IMR-90 (cell line): ENCODE results near the gene CNIH2. TPM values are rescaled to one million over a fixed set of nuclear protein-coding genes. Genes with fewer than 3 reads are reported as not detected.

ENCODE experiments used
- ATAC-seq: fragments of 200-7000 bp; cut with Tn5 transposase; 2 replicates; pipeline ENCODE4 v1.9.1; 2020; ENCODE audit warnings: low read depth, mild to moderate bottlenecking, moderate library complexity
- BruUV-seq: library from RNA; stranded (reverse); fragments of 400-500 nt; replicated peaks from 2 replicates; lab custom pipeline; 2021; lab: Mats Ljungman, UMichigan
- CTCF ChIA-PET: fragments of 300-600 bp; formaldehyde crosslinking; extraction: SDS; loops from one replicate; lab custom pipeline; 2021; ENCODE audit warnings: antibody characterized with exemption; lab: Yijun Ruan, JAX
- POLR2A ChIA-PET: fragments of 300-600 bp; sonication (Branson Sonifier 250); formaldehyde crosslinking; loops from one replicate; lab custom pipeline; 2022; ENCODE audit warnings: antibody characterized with exemption; ENCODE audit not compliant: unreplicated experiment; lab: Charles Lee
- DNase-seq: peaks from one replicate; pipeline ENCODE4 v3.0.0; 2013
- H2AFZ ChIP-seq: replicated peaks from 2 replicates; pipeline ENCODE3; 2013; ENCODE audit warnings: low read length, mild to moderate bottlenecking; ENCODE audit not compliant: poor library complexity
- H2AK5ac ChIP-seq: 2 replicates; pipeline ENCODE4 v1.6.1; 2013; ENCODE audit warnings: low read depth, low read length, inconsistent platforms
- H2AK9ac ChIP-seq: replicated peaks from 2 replicates; pipeline ENCODE3; 2013; ENCODE audit warnings: mild to moderate bottlenecking, low read depth, low read length, moderate library complexity; ENCODE audit not compliant: poor library complexity
- H2BK120ac ChIP-seq: 2 replicates; pipeline ENCODE4 v1.6.1; 2013; ENCODE audit warnings: low read depth, low read length, inconsistent platforms
- H2BK15ac ChIP-seq: 3 replicates; pipeline ENCODE4 v1.6.1; 2013; ENCODE audit warnings: low read depth, low read length, inconsistent platforms
- H2BK20ac ChIP-seq: 2 replicates; pipeline ENCODE4 v1.6.1; 2013; ENCODE audit warnings: low read depth, mild to moderate bottlenecking, inconsistent platforms, low read length, moderate library complexity
- H2BK5ac ChIP-seq: 2 replicates; pipeline ENCODE4 v1.6.1; 2013; ENCODE audit warnings: mild to moderate bottlenecking, low read depth, low read length, inconsistent platforms; ENCODE audit not compliant: poor library complexity, severe bottlenecking
- H3K14ac ChIP-seq: replicated peaks from 2 replicates; pipeline ENCODE4 v1.6.1; 2013; ENCODE audit warnings: low read depth, low read length, inconsistent platforms
- H3K18ac ChIP-seq: 2 replicates; pipeline ENCODE4 v1.6.1; 2013; ENCODE audit warnings: low read depth, low read length, control low read depth
- H3K23ac ChIP-seq: 2 replicates; pipeline ENCODE4 v1.6.1; 2013; ENCODE audit warnings: low read depth, low read length, inconsistent platforms
- H3K27ac ChIP-seq: 2 replicates; pipeline ENCODE4 v1.5.1; 2013; ENCODE audit warnings: mild to moderate bottlenecking, control low read depth, low read length; ENCODE audit not compliant: insufficient read depth
- H3K27me3 ChIP-seq: 2 replicates; pipeline ENCODE4 v1.6.1; 2013; ENCODE audit warnings: low read length; ENCODE audit not compliant: control insufficient read depth, insufficient read depth
- H3K36me3 ChIP-seq: 2 replicates; pipeline ENCODE4 v1.6.1; 2013; ENCODE audit warnings: low read length, mixed read lengths; ENCODE audit not compliant: control insufficient read depth, insufficient read depth
- H3K4ac ChIP-seq: 2 replicates; pipeline ENCODE4 v1.6.1; 2013; ENCODE audit warnings: low read depth, low read length, inconsistent platforms
- H3K4me1 ChIP-seq: 2 replicates; pipeline ENCODE4 v1.6.1; 2013; ENCODE audit warnings: low read length, mixed read lengths; ENCODE audit not compliant: control insufficient read depth, insufficient read depth
- H3K4me2 ChIP-seq: 2 replicates; pipeline ENCODE4 v1.6.1; 2013; ENCODE audit warnings: low read depth, mild to moderate bottlenecking, control low read depth, low read length, moderate library complexity
- H3K4me3 ChIP-seq: 2 replicates; pipeline ENCODE4 v1.5.1; 2013; ENCODE audit warnings: low read depth, mild to moderate bottlenecking, control low read depth, low read length, moderate library complexity; ENCODE audit not compliant: insufficient read depth
- H3K56ac ChIP-seq: 2 replicates; pipeline ENCODE4 v1.6.1; 2013; ENCODE audit warnings: low read length, inconsistent platforms; ENCODE audit not compliant: insufficient read depth; ENCODE audit errors: extremely low read depth
- H3K79me1 ChIP-seq, 2 experiments: 2 replicates each; pipeline ENCODE4 v1.6.1; 2013; ENCODE audit warnings: low read length in 2 of 2, inconsistent platforms in 1 of 2, low read depth in 1 of 2
- H3K9ac ChIP-seq: 2 replicates; pipeline ENCODE4 v1.6.1; 2013; ENCODE audit warnings: low read depth, low read length, control low read depth
- H3K9me1 ChIP-seq: 2 replicates; pipeline ENCODE4 v1.6.1; 2013; ENCODE audit warnings: low read length, inconsistent platforms; ENCODE audit not compliant: insufficient read depth
- H3K9me3 ChIP-seq: 2 replicates; pipeline ENCODE4 v1.6.1; 2013; ENCODE audit warnings: low read length; ENCODE audit not compliant: control insufficient read depth, insufficient read depth
- H4K20me1 ChIP-seq: 2 replicates; pipeline ENCODE4 v1.6.1; 2013; ENCODE audit warnings: low read length, inconsistent platforms; ENCODE audit not compliant: insufficient read depth
- H4K5ac ChIP-seq: 2 replicates; pipeline ENCODE4 v1.6.1; 2013; ENCODE audit warnings: mild to moderate bottlenecking, low read depth, low read length, control low read depth
- H4K8ac ChIP-seq, 2 experiments: 2 replicates each; pipeline ENCODE4 v1.6.1; 2013; ENCODE audit warnings: low read depth in 2 of 2, low read length in 2 of 2, control low read depth in 1 of 2, inconsistent platforms in 1 of 2
- H4K91ac ChIP-seq: 2 replicates; pipeline ENCODE4 v1.6.1; 2013; ENCODE audit warnings: low read depth, low read length, inconsistent platforms; ENCODE audit not compliant: insufficient read depth
- BHLHE40 ChIP-seq: fragments of 150-350 bp; IDR thresholded peaks from 2 replicates; pipeline ENCODE4 v1.6.1; 2016; ENCODE audit warnings: mild to moderate bottlenecking, low read depth, low read length
- CEBPB ChIP-seq: IDR thresholded peaks from 2 replicates; pipeline ENCODE4 v1.6.1; 2012; ENCODE audit warnings: low read depth, low read length, improper control_type of control experiment
- CHD1 ChIP-seq: IDR thresholded peaks from 2 replicates; pipeline ENCODE4 v1.6.1; 2012; ENCODE audit warnings: low read depth, low read length, improper control_type of control experiment
- FOS ChIP-seq: fragments of 150-350 bp; IDR thresholded peaks from 2 replicates; pipeline ENCODE4 v1.6.1; 2016; ENCODE audit warnings: low read depth, low read length
- MAFK ChIP-seq: IDR thresholded peaks from 2 replicates; pipeline ENCODE4 v1.6.1; 2012; ENCODE audit warnings: low read depth, low read length, improper control_type of control experiment
- MAZ ChIP-seq: IDR thresholded peaks from 2 replicates; pipeline ENCODE4 v1.6.1; 2012; ENCODE audit warnings: low read depth, mild to moderate bottlenecking, low read length, improper control_type of control experiment, moderate library complexity, borderline replicate concordance
- MXI1 ChIP-seq: IDR thresholded peaks from 2 replicates; pipeline ENCODE4 v1.6.1; 2012; ENCODE audit warnings: low read depth, mild to moderate bottlenecking, low read length, moderate library complexity, borderline replicate concordance
- NFE2L2 ChIP-seq: fragments of 150-350 bp; IDR thresholded peaks from 2 replicates; pipeline ENCODE4 v1.6.1; 2016; ENCODE audit warnings: low read depth, mild to moderate bottlenecking, low read length
- POLR2A ChIP-seq: IDR thresholded peaks from 2 replicates; pipeline ENCODE4 v1.6.1; 2012; ENCODE audit warnings: mild to moderate bottlenecking, low read depth, low read length
- RAD21 ChIP-seq: IDR thresholded peaks from 2 replicates; pipeline ENCODE4 v1.6.1; 2012; ENCODE audit warnings: low read length, improper control_type of control experiment
- RCOR1 ChIP-seq: IDR thresholded peaks from 2 replicates; pipeline ENCODE4 v1.6.1; 2012; ENCODE audit warnings: mild to moderate bottlenecking, low read length, improper control_type of control experiment; ENCODE audit not compliant: insufficient replicate concordance
- RFX5 ChIP-seq: IDR thresholded peaks from 2 replicates; pipeline ENCODE4 v1.8.0; 2012; ENCODE audit warnings: low read depth, mild to moderate bottlenecking, low read length, moderate library complexity
- SMC3 ChIP-seq: fragments of 150-350 bp; IDR thresholded peaks from 2 replicates; pipeline ENCODE4 v1.6.1; 2016; ENCODE audit warnings: low read depth, mild to moderate bottlenecking, antibody characterized with exemption, low read length, moderate library complexity
- WGBS, 2 experiments: methylation state at CpG; one replicate each; pipeline versions ENCODE4 v1.1.5 to v1.1.7; 2013; ENCODE audit warnings: missing lambda C conversion rate in 2 of 2; ENCODE audit not compliant: insufficient read length in 1 of 2; ENCODE audit errors: extremely low coverage in 2 of 2; 5-methylcytosine and 5-hydroxymethylcytosine counted together
- dilution Hi-C: fragments of 300-500 bp; cut with HindIII; formaldehyde crosslinking; loops from one replicate; pipeline ENCODE4 v1.14.3; 2018; ENCODE audit warnings: low sequenced_read_pairs; ENCODE audit not compliant: unreplicated experiment
- in situ Hi-C: fragments of 300-500 bp; cut with MboI; formaldehyde crosslinking; loops from 3 replicates; pipeline ENCODE4 v1.14.3; 2019; ENCODE audit warnings: low sequenced_read_pairs, inconsistent platforms, mixed read lengths
- intact Hi-C: fragments of 100-400 bp; cut with micrococcal nuclease; formaldehyde crosslinking; loops from 2 replicates; pipeline ENCODE4 v1.10.0; 2022
- polyA plus RNA-seq, 3 experiments: library from polyadenylated mRNA; depleted of rRNA; stranded (reverse); fragments of >200 nt; gene quantifications; 2 replicates each; pipeline ENCODE4 v1.2.3, GENCODE V29; 2012; ENCODE audit warnings: low replicate concordance in 1 of 3
- total RNA-seq: library from RNA; depleted of rRNA; stranded (reverse); fragments of >200 nt; gene quantifications from 2 replicates; pipeline ENCODE4 v1.2.3, GENCODE V29; 2012
- TF ChIP-seq, protein P1 (sequence below): fragments of 150-350 bp; IDR thresholded peaks from 2 replicates; pipeline ENCODE4 v1.6.1; 2016; ENCODE audit warnings: low read depth, mild to moderate bottlenecking, low read length, moderate library complexity, borderline replicate concordance
- TF ChIP-seq, protein P2 (sequence below): conservative IDR thresholded peaks from 2 replicates; pipeline ENCODE4 v1.5.1; 2012; ENCODE audit warnings: mild to moderate bottlenecking, low read depth, low read length, improper control_type of control experiment
- TF ChIP-seq, protein P3 (sequence below): fragments of 150-350 bp; IDR thresholded peaks from 2 replicates; pipeline ENCODE4 v1.6.1; 2017; ENCODE audit warnings: mild to moderate bottlenecking, antibody characterized with exemption, low read length, low read depth

CNIH2 gene
- total and polyA plus RNA-seq, 2 of the 4 experiments (the other 2 are of a cell fraction), result 0.54 to 3.4 TPM

DNA sequence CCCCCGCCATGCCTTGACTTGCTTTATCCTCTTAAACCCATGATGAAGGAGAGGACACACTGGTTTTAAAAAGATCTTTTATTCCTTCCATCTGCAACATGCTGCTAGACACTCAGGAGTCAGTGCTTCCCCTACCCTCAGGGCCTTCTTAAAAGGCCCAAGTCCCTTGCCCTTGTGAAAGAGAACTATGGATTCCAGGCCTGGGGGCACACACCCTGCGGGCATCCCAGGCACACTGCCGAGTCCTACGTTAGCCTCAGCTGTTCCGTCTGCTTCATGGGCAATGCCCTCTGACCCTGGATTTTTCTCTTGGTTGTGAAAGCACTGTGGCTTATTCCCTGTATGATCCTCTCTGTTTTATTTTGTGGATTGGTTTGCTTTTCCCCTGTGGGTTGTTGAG lies 44.7 kb upstream of the CNIH2 start:
- no peak overlapping the region for H3K4me2 ChIP-seq
- intact Hi-C loops, result no loop called here
- no peaks in the 10 kb centered on the region for H3K9me3 ChIP-seq
- H2BK120ac ChIP-seq, result no peak overlapping the region
- no peak overlapping the region for H3K4me3 ChIP-seq
- H3K27ac ChIP-seq, result no peak overlapping the region
- no peak overlapping the region for H3K4ac ChIP-seq
- no peak overlapping the region for H2AK5ac ChIP-seq
- H2BK20ac ChIP-seq, result no peak overlapping the region
- no peak overlapping the region for H4K91ac ChIP-seq
- H2AFZ ChIP-seq, result no peak overlapping the region
- ATAC-seq (no peak), DNase-seq (no peak)
- H4K8ac ChIP-seq, result no peak overlapping the region
- H3K4me1 ChIP-seq, result no peaks in the 10 kb centered on the region
- no peak overlapping the region for H2BK5ac ChIP-seq
- no peak overlapping the region for H3K18ac ChIP-seq
- no peaks in the 10 kb centered on the region for H4K20me1 ChIP-seq
- POLR2A ChIA-PET, result no interaction called here
- dilution Hi-C loops, result no loop called here
- no TSS peak for BruUV-seq
- no peak overlapping the region for H4K5ac ChIP-seq
- TF ChIP-seq MXI1, result no peak
- TF ChIP-seq MAZ, result no peak
- TF ChIP-seq NFE2L2, result no peak
- TF ChIP-seq, protein P1, sequence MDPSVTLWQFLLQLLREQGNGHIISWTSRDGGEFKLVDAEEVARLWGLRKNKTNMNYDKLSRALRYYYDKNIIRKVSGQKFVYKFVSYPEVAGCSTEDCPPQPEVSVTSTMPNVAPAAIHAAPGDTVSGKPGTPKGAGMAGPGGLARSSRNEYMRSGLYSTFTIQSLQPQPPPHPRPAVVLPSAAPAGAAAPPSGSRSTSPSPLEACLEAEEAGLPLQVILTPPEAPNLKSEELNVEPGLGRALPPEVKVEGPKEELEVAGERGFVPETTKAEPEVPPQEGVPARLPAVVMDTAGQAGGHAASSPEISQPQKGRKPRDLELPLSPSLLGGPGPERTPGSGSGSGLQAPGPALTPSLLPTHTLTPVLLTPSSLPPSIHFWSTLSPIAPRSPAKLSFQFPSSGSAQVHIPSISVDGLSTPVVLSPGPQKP, result no peak
- no peak for TF ChIP-seq RCOR1
- TF ChIP-seq CEBPB, result no peak
- no peak for TF ChIP-seq FOS
- no peak for TF ChIP-seq RFX5
- TF ChIP-seq BHLHE40, result no peak
- TF ChIP-seq RAD21, result no peak
- no peak for TF ChIP-seq CHD1
- TF ChIP-seq, protein P2, sequence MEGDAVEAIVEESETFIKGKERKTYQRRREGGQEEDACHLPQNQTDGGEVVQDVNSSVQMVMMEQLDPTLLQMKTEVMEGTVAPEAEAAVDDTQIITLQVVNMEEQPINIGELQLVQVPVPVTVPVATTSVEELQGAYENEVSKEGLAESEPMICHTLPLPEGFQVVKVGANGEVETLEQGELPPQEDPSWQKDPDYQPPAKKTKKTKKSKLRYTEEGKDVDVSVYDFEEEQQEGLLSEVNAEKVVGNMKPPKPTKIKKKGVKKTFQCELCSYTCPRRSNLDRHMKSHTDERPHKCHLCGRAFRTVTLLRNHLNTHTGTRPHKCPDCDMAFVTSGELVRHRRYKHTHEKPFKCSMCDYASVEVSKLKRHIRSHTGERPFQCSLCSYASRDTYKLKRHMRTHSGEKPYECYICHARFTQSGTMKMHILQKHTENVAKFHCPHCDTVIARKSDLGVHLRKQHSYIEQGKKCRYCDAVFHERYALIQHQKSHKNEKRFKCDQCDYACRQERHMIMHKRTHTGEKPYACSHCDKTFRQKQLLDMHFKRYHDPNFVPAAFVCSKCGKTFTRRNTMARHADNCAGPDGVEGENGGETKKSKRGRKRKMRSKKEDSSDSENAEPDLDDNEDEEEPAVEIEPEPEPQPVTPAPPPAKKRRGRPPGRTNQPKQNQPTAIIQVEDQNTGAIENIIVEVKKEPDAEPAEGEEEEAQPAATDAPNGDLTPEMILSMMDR, result no peak
- no peak for TF ChIP-seq SMC3
- no peak for TF ChIP-seq POLR2A
- TF ChIP-seq, protein P3, sequence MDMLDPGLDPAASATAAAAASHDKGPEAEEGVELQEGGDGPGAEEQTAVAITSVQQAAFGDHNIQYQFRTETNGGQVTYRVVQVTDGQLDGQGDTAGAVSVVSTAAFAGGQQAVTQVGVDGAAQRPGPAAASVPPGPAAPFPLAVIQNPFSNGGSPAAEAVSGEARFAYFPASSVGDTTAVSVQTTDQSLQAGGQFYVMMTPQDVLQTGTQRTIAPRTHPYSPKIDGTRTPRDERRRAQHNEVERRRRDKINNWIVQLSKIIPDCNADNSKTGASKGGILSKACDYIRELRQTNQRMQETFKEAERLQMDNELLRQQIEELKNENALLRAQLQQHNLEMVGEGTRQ, result no peak
- TF ChIP-seq MAFK, result no peak
- CTCF ChIA-PET, result no interaction called here
- no peak overlapping the region for H3K9ac ChIP-seq
- no peaks in the 10 kb centered on the region for H3K9me1 ChIP-seq
- no peaks in the 10 kb centered on the region for H3K79me1 ChIP-seq
- in situ Hi-C loops, result no loop called here
- H2BK15ac ChIP-seq, result no peak overlapping the region
- WGBS, 2 experiments, result 100% methylated on average over 3 of the region's 5 CpGs; no CpG with 5 or more reads in 1 of the 2 experiments
- H3K56ac ChIP-seq, result no peak overlapping the region
- H3K36me3 ChIP-seq, result peaks cover 61% of the 10 kb centered on the region
- no peak overlapping the region for H3K14ac ChIP-seq
- H2AK9ac ChIP-seq, result no peak overlapping the region
- no peak overlapping the region for H3K23ac ChIP-seq
- H3K27me3 ChIP-seq, result no peaks in the 10 kb centered on the region
